Endothelial cell of umbilical vein (primary cell): ENCODE data around the gene ASIC4. TPM values are rescaled to one million over a fixed set of nuclear protein-coding genes. Genes with fewer than 3 reads are reported as not detected.

Experiments
- BruUV-seq: library from RNA; stranded (reverse); fragments of 400-500 nt; replicated peaks from 2 replicates; lab custom pipeline; 2021; lab: Mats Ljungman, UMichigan
- CTCF ChIA-PET: fragments of 300-600, 350-600 bp; sonication (Branson Sonifier 250); formaldehyde crosslinking; loops from one replicate; lab custom pipeline; 2021; ENCODE audit warnings: antibody characterized with exemption, inconsistent platforms; lab: Charles Lee
- POLR2A ChIA-PET: fragments of 300-600, 350-600 bp; sonication (Branson Sonifier 250); formaldehyde crosslinking; loops from one replicate; lab custom pipeline; 2021; ENCODE audit warnings: antibody characterized with exemption, inconsistent platforms; lab: Charles Lee
- DNase-seq: peaks from one replicate; pipeline ENCODE4 v3.0.0-alpha.2; 2011; ENCODE audit warnings: low read depth, low spot score
- FAIRE-seq: peaks from 2 replicates; lab custom pipeline; 2011; peaks lifted over from hg19 to GRCh38; lab: Jason Lieb, UNC
- H2AFZ ChIP-seq: 2 replicates; pipeline ENCODE4 v1.6.0; 2012; ENCODE audit warnings: low read depth, low read length, control low read depth, inconsistent platforms
- H3K27ac ChIP-seq: 2 replicates; pipeline ENCODE4 v1.5.1; 2011; ENCODE audit warnings: low read depth, mild to moderate bottlenecking, control low read depth, low read length, moderate library complexity; ENCODE audit not compliant: insufficient read depth
- H3K27me3 ChIP-seq, 2 experiments: 2 replicates each; pipeline versions ENCODE4 v1.6.0 to v1.6.1; 2011; ENCODE audit warnings: low read length in 2 of 2, mixed read lengths in 1 of 2; ENCODE audit not compliant: control insufficient read depth in 2 of 2, insufficient read depth in 2 of 2
- H3K36me3 ChIP-seq, 2 experiments: 2 replicates in 1 of 2; 3 replicates in 1 of 2; pipeline ENCODE4 v1.5.1; 2011; ENCODE audit warnings: low read length in 2 of 2, mild to moderate bottlenecking in 1 of 2, moderate library complexity in 1 of 2; ENCODE audit not compliant: control insufficient read depth in 2 of 2, insufficient read depth in 2 of 2; ENCODE audit errors: extremely low read depth in 1 of 2
- H3K4me1 ChIP-seq: 3 replicates; pipeline ENCODE4 v1.5.1; 2011; ENCODE audit warnings: mild to moderate bottlenecking, low read length; ENCODE audit not compliant: control insufficient read depth, insufficient read depth; ENCODE audit errors: extremely low read depth
- H3K4me2 ChIP-seq: 2 replicates; pipeline ENCODE4 v1.6.1; 2011; ENCODE audit warnings: low read length, control low read depth, mixed read lengths; ENCODE audit not compliant: insufficient read depth
- H3K4me3 ChIP-seq, 3 experiments: fragments of 200-600 bp in 1 of 3; sonication (generic), shearing (Covaris generic) in 1 of 3; replicated peaks in 1 of 3; 2 replicates each; pipeline ENCODE4 v1.5.1; 2011 to 2016; ENCODE audit warnings: control low read depth in 3 of 3, low read length in 3 of 3, mild to moderate bottlenecking in 2 of 3, inconsistent platforms in 1 of 3, low read depth in 1 of 3, moderate library complexity in 1 of 3; ENCODE audit not compliant: insufficient read depth in 1 of 3
- H3K79me2 ChIP-seq: 2 replicates; pipeline ENCODE4 v1.6.0; 2012; ENCODE audit warnings: low read length, inconsistent platforms; ENCODE audit not compliant: control insufficient read depth, insufficient read depth
- H3K9ac ChIP-seq: replicated peaks from 2 replicates; pipeline ENCODE3; 2011; ENCODE audit warnings: low read length, control low read depth; ENCODE audit not compliant: insufficient read depth; ENCODE audit errors: extremely low read depth
- H3K9me1 ChIP-seq: replicated peaks from 3 replicates; pipeline ENCODE4 v1.6.0; 2011; ENCODE audit warnings: mild to moderate bottlenecking, low read length; ENCODE audit not compliant: control insufficient read depth, insufficient read depth; ENCODE audit errors: extremely low read depth
- H3K9me3 ChIP-seq: replicated peaks from 2 replicates; pipeline ENCODE4 v1.5.1; 2012; ENCODE audit warnings: low read length, inconsistent platforms; ENCODE audit not compliant: control insufficient read depth, insufficient read depth
- H4K20me1 ChIP-seq: replicated peaks from 2 replicates; pipeline ENCODE3; 2011; ENCODE audit warnings: mild to moderate bottlenecking, low read length; ENCODE audit not compliant: control insufficient read depth, insufficient read depth; ENCODE audit errors: extremely low read depth
- EZH2 ChIP-seq: IDR thresholded peaks from 2 replicates; pipeline ENCODE4 v1.6.1; 2012; ENCODE audit warnings: borderline replicate concordance, low read depth, mild to moderate bottlenecking, moderate library complexity, low read length, inconsistent platforms; ENCODE audit not compliant: severe bottlenecking
- FOS ChIP-seq: IDR thresholded peaks from 2 replicates; pipeline ENCODE4 v1.6.1; 2011; ENCODE audit warnings: mild to moderate bottlenecking, low read length, moderate library complexity, borderline replicate concordance; ENCODE audit not compliant: insufficient read depth
- GATA2 ChIP-seq: IDR thresholded peaks from 2 replicates; pipeline ENCODE4 v1.7.0; 2011; ENCODE audit warnings: low read depth, mild to moderate bottlenecking, moderate library complexity, mixed read lengths, low read length; ENCODE audit not compliant: insufficient read length, insufficient read depth
- JUN ChIP-seq: IDR thresholded peaks from 2 replicates; pipeline ENCODE4 v1.6.1; 2011; ENCODE audit warnings: borderline replicate concordance, low read depth; ENCODE audit not compliant: insufficient read length, insufficient read depth
- MYC ChIP-seq: IDR thresholded peaks from one replicate; pipeline ENCODE4 v1.6.1; 2011; ENCODE audit warnings: mild to moderate bottlenecking, low read depth, low read length
- POLR2A ChIP-seq: IDR thresholded peaks from 2 replicates; pipeline ENCODE4 v1.6.1; 2012; ENCODE audit warnings: low read depth, mild to moderate bottlenecking, control low read depth, low read length
- POLR2AphosphoS5 ChIP-seq: IDR thresholded peaks from 2 replicates; pipeline ENCODE4 v1.6.1; 2012; ENCODE audit warnings: low read depth, mild to moderate bottlenecking, control low read depth, low read length, moderate library complexity; ENCODE audit not compliant: insufficient read depth
- dilution Hi-C: fragments of 300-500 bp; cut with MboI; formaldehyde crosslinking; loops from one replicate; pipeline ENCODE4 v1.15.0; 2019; ENCODE audit warnings: low sequenced_read_pairs; ENCODE audit not compliant: extremely low pct_ligation_motif_present
- intact Hi-C: fragments of 100-400 bp; cut with micrococcal nuclease; formaldehyde crosslinking; loops from one replicate; pipeline ENCODE4 v1.10.0; 2022
- polyA plus RNA-seq, 4 experiments: library from polyadenylated mRNA; depleted of rRNA in 3 of 4; stranded (reverse) in 3 of 4; unstranded in 1 of 4; fragments of >200 nt; gene quantifications; 2 replicates each; pipeline versions ENCODE4 v1.2.1 to v1.2.3, GENCODE V29; 2011 to 2012; ENCODE audit warnings: missing spikeins in 1 of 4
- total RNA-seq: library from RNA; stranded (reverse); gene quantifications from 2 replicates; pipeline ENCODE4 v1.2.3, GENCODE V29; 2021
- TF ChIP-seq, protein P1 (sequence below): IDR thresholded peaks from 2 replicates; pipeline ENCODE4 v1.6.1; 2011; ENCODE audit not compliant: insufficient read depth, insufficient read length
- TF ChIP-seq, protein P2 (sequence below), 2 donors: IDR thresholded peaks; 1 replicate in 1 of 2; 2 replicates in 1 of 2; pipeline ENCODE4 v1.5.1; 2011; ENCODE audit warnings: low read length in 2 of 2, mild to moderate bottlenecking in 2 of 2, moderate library complexity in 2 of 2, control low read depth in 1 of 2, inconsistent platforms in 1 of 2, low read depth in 1 of 2; ENCODE audit not compliant: insufficient read depth in 1 of 2; ENCODE audit errors: extremely low read depth in 1 of 2

Gene ASIC4
- total and polyA plus RNA-seq, 2 donors (not counting 3 experiments of a cell fraction or from before 2014, with no cell fraction given): not detected

DNA sequence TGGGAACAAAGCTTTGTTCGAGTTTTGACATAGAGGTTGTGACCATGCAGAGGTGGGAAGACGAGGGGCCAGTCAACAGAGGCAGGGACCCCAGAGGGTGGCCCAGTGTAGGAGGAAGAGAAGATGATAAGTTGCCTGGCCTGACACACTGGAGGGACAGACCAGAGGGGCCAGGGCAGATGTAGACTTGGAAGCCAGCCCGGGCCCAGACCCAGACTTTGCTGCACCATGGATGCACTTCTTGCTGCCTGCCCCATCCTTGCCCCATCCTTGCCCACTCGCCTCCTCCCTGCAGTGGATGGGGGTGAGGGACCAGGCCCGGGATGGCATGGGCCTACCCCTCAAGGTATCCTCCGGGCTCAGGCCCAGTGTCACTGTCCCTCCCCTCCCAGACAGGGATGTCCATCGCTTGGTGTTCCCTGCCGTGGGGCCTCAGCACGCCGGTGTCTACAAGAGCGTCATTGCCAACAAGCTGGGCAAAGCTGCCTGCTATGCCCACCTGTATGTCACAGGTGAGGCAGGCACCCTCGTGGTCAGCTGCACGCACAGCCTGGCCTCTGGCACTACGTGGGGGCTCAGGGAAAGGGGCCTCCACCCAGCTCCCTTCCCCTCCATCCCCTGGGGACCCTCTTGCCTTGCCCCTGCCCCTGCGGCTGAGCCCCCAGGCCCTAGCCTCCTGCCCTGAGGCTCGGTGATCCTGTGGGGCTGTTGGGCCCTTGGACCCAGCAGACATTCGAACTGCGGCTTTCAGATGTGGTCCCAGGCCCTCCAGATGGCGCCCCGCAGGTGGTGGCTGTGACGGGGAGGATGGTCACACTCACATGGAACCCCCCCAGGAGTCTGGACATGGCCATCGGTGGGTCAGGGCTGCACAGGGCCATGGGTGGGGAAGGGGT, 42.6 kb upstream of the ASIC4 start:
- no peaks in the 10 kb centered on the region for H3K9me1 ChIP-seq
- no peaks in the 10 kb centered on the region for H3K79me2 ChIP-seq
- CTCF ChIA-PET: interaction anchor here (1.4 to 2.4 kb wide), 4 partner anchors 12 to 69 kb away, joined by 3 to 10 read pairs (median 8); no protein-coding TSS in a partner anchor
- no peaks in the 10 kb centered on the region for H3K36me3 ChIP-seq
- no peak for TF ChIP-seq MYC
- TF ChIP-seq, protein P1, sequence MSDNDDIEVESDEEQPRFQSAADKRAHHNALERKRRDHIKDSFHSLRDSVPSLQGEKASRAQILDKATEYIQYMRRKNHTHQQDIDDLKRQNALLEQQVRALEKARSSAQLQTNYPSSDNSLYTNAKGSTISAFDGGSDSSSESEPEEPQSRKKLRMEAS: no peak
- no peak for TF ChIP-seq POLR2A
- no peak for TF ChIP-seq JUN
- TF ChIP-seq POLR2AphosphoS5: no peak
- TF ChIP-seq GATA2: no peak
- TF ChIP-seq, protein P2, sequence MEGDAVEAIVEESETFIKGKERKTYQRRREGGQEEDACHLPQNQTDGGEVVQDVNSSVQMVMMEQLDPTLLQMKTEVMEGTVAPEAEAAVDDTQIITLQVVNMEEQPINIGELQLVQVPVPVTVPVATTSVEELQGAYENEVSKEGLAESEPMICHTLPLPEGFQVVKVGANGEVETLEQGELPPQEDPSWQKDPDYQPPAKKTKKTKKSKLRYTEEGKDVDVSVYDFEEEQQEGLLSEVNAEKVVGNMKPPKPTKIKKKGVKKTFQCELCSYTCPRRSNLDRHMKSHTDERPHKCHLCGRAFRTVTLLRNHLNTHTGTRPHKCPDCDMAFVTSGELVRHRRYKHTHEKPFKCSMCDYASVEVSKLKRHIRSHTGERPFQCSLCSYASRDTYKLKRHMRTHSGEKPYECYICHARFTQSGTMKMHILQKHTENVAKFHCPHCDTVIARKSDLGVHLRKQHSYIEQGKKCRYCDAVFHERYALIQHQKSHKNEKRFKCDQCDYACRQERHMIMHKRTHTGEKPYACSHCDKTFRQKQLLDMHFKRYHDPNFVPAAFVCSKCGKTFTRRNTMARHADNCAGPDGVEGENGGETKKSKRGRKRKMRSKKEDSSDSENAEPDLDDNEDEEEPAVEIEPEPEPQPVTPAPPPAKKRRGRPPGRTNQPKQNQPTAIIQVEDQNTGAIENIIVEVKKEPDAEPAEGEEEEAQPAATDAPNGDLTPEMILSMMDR (IDR thresholded peaks at IDR 0.05; ENCODE audit: extremely low read depth in 1 of 2, insufficient read depth in 1 of 2, low read depth in 1 of 2, low read length in 2 of 2): no peak
- no peak for TF ChIP-seq FOS
- no peak for TF ChIP-seq EZH2
- H3K4me2 ChIP-seq: no peak overlapping the region
- no peaks in the 10 kb centered on the region for H3K4me1 ChIP-seq
- no peak overlapping the region for H3K27ac ChIP-seq
- no peak for DNase-seq
- dilution Hi-C loops (no loop called here), intact Hi-C loops (no loop called here)
- H3K4me3 ChIP-seq: no peak overlapping the region
- H3K9me3 ChIP-seq: no peaks in the 10 kb centered on the region
- H4K20me1 ChIP-seq: no peaks in the 10 kb centered on the region
- no peak overlapping the region for H3K9ac ChIP-seq
- POLR2A ChIA-PET: no interaction called here
- no peak for FAIRE-seq
- BruUV-seq: no TSS peak
- H3K27me3 ChIP-seq: no peaks in the 10 kb centered on the region
- H2AFZ ChIP-seq: no peak overlapping the region
